SU-DHL-6 (cell line): Measurements from ENCODE around the gene ARL13B.

ENCODE experiments used
- EZH2phosphoT487 ChIP-seq: fragments of 200-600 bp; sonication (generic), shearing (Covaris generic); conservative IDR thresholded peaks from 2 replicates; pipeline ENCODE4 v1.6.1; 2018; ENCODE audit warnings: mild to moderate bottlenecking, antibody characterized with exemption, low read length, moderate library complexity, mixed read lengths
- TF ChIP-seq, protein P1 (sequence below): fragments of 200-600 bp; sonication (generic); IDR thresholded peaks from one replicate; pipeline ENCODE4 v1.5.1; 2017; ENCODE audit warnings: antibody characterized with exemption, mild to moderate bottlenecking, low read length, moderate library complexity; ENCODE audit not compliant: insufficient read depth, poor library complexity, severe bottlenecking

DNA sequence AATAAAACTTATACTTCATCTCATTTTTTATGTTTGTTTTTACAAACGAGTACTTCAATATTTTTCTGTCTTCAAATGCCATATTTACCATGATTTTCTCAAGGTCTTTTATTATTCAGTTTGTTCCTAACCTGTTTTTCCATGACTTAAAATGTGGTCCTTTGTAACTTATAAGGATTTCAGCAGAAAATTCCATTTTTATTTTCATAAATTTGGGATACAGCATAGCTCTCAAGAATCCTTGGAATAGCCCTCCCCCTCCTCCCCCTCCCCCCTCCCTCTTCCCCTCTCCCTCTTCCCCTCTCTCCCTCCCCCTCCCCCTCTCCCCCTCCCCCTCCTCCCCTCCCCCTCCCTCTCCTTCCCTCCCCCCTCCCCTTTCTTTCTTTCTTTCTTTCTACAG, 63.3 kb downstream of the ARL13B start:
- TF ChIP-seq, protein P1, sequence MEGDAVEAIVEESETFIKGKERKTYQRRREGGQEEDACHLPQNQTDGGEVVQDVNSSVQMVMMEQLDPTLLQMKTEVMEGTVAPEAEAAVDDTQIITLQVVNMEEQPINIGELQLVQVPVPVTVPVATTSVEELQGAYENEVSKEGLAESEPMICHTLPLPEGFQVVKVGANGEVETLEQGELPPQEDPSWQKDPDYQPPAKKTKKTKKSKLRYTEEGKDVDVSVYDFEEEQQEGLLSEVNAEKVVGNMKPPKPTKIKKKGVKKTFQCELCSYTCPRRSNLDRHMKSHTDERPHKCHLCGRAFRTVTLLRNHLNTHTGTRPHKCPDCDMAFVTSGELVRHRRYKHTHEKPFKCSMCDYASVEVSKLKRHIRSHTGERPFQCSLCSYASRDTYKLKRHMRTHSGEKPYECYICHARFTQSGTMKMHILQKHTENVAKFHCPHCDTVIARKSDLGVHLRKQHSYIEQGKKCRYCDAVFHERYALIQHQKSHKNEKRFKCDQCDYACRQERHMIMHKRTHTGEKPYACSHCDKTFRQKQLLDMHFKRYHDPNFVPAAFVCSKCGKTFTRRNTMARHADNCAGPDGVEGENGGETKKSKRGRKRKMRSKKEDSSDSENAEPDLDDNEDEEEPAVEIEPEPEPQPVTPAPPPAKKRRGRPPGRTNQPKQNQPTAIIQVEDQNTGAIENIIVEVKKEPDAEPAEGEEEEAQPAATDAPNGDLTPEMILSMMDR: no peak
- TF ChIP-seq EZH2phosphoT487: no peak
